ENCODE data around the gene KHK.

Gene KHK

DNA sequence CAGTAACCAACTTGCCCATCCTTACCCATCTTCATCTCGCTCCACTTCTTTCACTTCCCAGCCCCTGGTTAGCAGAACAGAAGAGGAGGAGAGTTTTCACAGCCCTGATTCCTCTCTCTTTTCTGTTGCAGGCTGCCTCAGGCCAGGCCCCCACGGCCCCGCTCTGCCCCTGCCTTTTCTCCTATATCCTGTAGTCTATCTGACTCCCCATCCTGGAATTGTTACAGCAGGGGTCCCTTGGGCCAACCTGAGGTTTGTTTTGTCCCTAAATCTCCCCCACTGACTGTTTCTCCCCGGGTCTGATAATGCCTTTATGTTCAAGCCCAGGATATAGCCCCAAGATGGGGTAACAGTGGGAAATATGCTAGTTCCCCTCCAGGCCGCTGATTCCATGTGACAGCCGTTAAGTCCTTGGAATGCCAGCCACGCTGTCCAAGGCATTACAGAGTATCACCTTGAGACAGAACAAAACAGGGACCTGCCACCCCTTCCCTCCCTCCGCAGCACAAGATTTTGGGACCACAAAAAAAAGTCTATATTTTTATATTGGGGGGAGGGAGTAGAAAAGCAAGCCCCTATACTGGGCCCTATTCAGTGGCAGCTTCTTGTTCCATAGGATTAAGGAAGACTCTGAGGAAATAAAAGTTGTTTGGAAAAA is 16.5 kb upstream of the KHK start:
- H3K9ac ChIP-seq (ENCODE audit: low read length), result peak overlapping the region; percentile 93; the same call in 1 of the 2 replicates

DNA sequence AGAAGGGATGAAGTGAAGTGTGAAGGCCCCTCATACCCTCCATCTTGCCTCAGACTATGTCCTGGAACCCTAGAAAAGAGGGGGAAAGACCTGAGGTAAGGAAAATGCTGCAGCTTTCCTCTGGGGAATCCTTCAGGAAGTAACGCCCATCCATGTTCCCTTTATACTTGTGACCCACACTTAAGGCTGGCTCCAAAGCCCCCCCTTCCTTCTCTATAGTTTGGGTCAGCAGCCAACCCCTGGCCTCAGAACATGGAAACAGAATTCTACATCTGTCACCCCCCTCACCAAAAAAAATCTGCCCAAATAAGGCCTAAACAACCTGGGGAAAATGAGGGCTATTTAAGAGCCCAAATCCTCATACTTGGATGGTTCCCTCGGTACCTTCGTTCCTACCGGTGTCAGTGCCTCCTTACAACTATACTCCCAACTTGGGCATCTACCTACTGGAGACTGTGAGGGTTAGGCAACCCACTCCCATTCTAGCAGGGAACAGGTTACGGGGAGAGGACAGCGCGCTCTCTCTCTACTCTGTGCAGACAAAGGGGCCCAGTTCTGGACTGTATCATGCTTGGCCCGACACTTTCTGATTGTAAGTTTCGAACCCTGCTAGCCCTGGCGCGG is 15.8 kb upstream of the KHK start:
- H3K4me1 ChIP-seq (ENCODE audit: low read length), result peaks cover 18% of the 10 kb centered on the region
- peak overlapping the region; percentile 98 for H3K4me3 ChIP-seq (ENCODE audit: low read length)
- H3K79me2 ChIP-seq (ENCODE audit: low read length), result peaks cover 31% of the 10 kb centered on the region
- peak overlapping the region; percentile 50 for H3K27ac ChIP-seq (ENCODE audit: low read length)
- H3K9ac ChIP-seq (ENCODE audit: low read length), result peak overlapping the region; percentile 93
- no peak for TF ChIP-seq EZH2phosphoT487 (IDR thresholded peaks at IDR 0.05; ENCODE audit: low read depth)
- TF ChIP-seq, protein P1, sequence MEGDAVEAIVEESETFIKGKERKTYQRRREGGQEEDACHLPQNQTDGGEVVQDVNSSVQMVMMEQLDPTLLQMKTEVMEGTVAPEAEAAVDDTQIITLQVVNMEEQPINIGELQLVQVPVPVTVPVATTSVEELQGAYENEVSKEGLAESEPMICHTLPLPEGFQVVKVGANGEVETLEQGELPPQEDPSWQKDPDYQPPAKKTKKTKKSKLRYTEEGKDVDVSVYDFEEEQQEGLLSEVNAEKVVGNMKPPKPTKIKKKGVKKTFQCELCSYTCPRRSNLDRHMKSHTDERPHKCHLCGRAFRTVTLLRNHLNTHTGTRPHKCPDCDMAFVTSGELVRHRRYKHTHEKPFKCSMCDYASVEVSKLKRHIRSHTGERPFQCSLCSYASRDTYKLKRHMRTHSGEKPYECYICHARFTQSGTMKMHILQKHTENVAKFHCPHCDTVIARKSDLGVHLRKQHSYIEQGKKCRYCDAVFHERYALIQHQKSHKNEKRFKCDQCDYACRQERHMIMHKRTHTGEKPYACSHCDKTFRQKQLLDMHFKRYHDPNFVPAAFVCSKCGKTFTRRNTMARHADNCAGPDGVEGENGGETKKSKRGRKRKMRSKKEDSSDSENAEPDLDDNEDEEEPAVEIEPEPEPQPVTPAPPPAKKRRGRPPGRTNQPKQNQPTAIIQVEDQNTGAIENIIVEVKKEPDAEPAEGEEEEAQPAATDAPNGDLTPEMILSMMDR (IDR thresholded peaks at IDR 0.05; ENCODE audit: low read depth, low read length), result no peak
- H2AFZ ChIP-seq (ENCODE audit: low read depth, low read length), result peak overlapping the region; percentile 68; the same call in 1 of the 2 replicates
- no peaks in the 10 kb centered on the region for H3K9me3 ChIP-seq (ENCODE audit: insufficient read depth, low read length)
- no peaks in the 10 kb centered on the region for H4K20me1 ChIP-seq (ENCODE audit: insufficient read depth, low read length)
- peaks cover 31% of the 10 kb centered on the region for H3K36me3 ChIP-seq (replicated peaks; ENCODE audit: low read depth, low read length)
- H3K4me2 ChIP-seq (ENCODE audit: low read length), result peak overlapping the region; percentile 95
- no peaks in the 10 kb centered on the region for H3K27me3 ChIP-seq (ENCODE audit: low read depth, low read length)

More for the DNA sequence above, 16.5 kb upstream of the KHK start:
- H4K20me1 ChIP-seq (ENCODE audit: insufficient read depth, low read length), result no peaks in the 10 kb centered on the region
- no peak overlapping the region for H3K27ac ChIP-seq (ENCODE audit: low read length)
- peaks cover 37% of the 10 kb centered on the region for H3K36me3 ChIP-seq (replicated peaks; ENCODE audit: low read depth, low read length)
- H3K9me3 ChIP-seq (ENCODE audit: insufficient read depth, low read length), result no peaks in the 10 kb centered on the region
- H3K4me3 ChIP-seq (ENCODE audit: low read length), result peak overlapping the region; percentile 98
- peaks cover 18% of the 10 kb centered on the region for H3K4me1 ChIP-seq (ENCODE audit: low read length)
- peaks cover 31% of the 10 kb centered on the region for H3K79me2 ChIP-seq (ENCODE audit: low read length)
- no peak overlapping the region for H2AFZ ChIP-seq (ENCODE audit: low read depth, low read length)
- TF ChIP-seq EZH2phosphoT487 (IDR thresholded peaks at IDR 0.05; ENCODE audit: low read depth), result no peak
- TF ChIP-seq, protein P1 (IDR thresholded peaks at IDR 0.05; ENCODE audit: low read depth, low read length), result no peak
- H3K27me3 ChIP-seq (ENCODE audit: low read depth, low read length), result no peaks in the 10 kb centered on the region
- peak overlapping the region; percentile 95 for H3K4me2 ChIP-seq (ENCODE audit: low read length)

DNA sequence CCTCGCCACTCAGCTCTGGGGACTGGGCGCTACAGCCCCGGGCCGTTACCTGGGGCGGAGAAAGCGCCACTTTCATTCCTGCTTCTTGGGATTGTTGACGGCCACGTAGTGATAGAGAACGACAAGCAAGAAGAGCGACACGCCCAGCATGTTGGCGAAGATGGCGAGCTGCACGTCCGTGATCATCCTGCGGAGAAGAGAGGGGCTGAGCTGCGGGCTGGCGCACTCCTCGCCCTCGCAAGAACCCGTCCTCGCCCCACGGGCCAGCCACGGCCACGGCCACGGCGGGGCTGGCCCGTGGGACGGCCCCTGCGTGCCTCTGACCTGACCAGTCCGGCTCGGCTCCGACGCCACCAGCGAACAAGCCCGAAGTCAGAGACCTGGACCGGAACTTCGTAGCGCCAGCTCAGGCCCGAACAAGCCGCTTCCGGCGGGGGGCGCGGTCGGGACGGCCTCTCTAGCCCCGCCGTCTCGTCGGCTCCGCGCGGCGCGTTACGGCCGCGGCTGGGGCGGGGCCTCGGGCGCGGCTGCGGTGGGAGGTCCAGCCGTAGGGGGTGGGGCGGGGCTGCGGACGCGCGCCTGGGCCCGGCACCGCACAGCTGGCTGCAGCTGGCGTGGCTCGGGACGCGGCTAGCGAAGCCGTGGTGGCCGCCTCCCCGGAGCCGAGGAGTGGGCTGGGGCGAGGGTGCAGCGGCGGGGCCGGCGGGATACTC is 15.1 kb upstream of the KHK start, which contains the start of gene OST4:
TSS of gene OST4 (minus strand) at position 378 of the 713 bp plus-strand sequence.
- peaks cover 3% of the 10 kb centered on the region; the same call in 1 of the 2 replicates for H3K27me3 ChIP-seq (ENCODE audit: low read depth, low read length)
- H2AFZ ChIP-seq (ENCODE audit: low read depth, low read length), result peak within 1 kb of the TSS; percentile 84
- peak within 1 kb of the TSS; percentile 98 for H3K4me3 ChIP-seq (ENCODE audit: low read length)
- no peaks in the 10 kb centered on the region for H4K20me1 ChIP-seq (ENCODE audit: insufficient read depth, low read length)
- peak within 1 kb of the TSS; percentile 55 for H3K27ac ChIP-seq (ENCODE audit: low read length)
- peaks cover 31% of the 10 kb centered on the region for H3K36me3 ChIP-seq (replicated peaks; ENCODE audit: low read depth, low read length)
- no peaks in the 10 kb centered on the region for H3K9me3 ChIP-seq (ENCODE audit: insufficient read depth, low read length)
- H3K4me2 ChIP-seq (ENCODE audit: low read length), result peak within 1 kb of the TSS; percentile 95
- TF ChIP-seq, protein P1 (IDR thresholded peaks at IDR 0.05; ENCODE audit: low read depth, low read length), result no peak
- TF ChIP-seq EZH2phosphoT487 (IDR thresholded peaks at IDR 0.05; ENCODE audit: low read depth), result no peak
- H3K9ac ChIP-seq (ENCODE audit: low read length), result peak within 1 kb of the TSS; percentile 93
- peaks cover 31% of the 10 kb centered on the region for H3K79me2 ChIP-seq (ENCODE audit: low read length)
- H3K4me1 ChIP-seq (ENCODE audit: low read length), result peaks cover 18% of the 10 kb centered on the region
